Naive thymus-derived CD4-positive, alpha-beta T cell (primary cell): ENCODE measurements around the gene CNPPD1. TPM values are rescaled to one million over a fixed set of nuclear protein-coding genes. Genes with fewer than 3 reads are reported as not detected.
A peak's percentile ranks its signal among the peaks of the same experiment; 100 is the strongest.

Experiments
- ATAC-seq: fragments of 150-1000 bp; cut with Tn5 transposase; 2 replicates; pipeline ENCODE4 v1.10.0; 2021; ENCODE audit warnings: mild to moderate bottlenecking, moderate library complexity
- CTCF ChIA-PET: fragments of 350-600 bp; sonication (Branson Sonifier 250); formaldehyde crosslinking; loops from one replicate; lab custom pipeline; 2021; ENCODE audit warnings: antibody characterized with exemption; lab: Charles Lee
- POLR2A ChIA-PET: fragments of 350-600 bp; sonication (Branson Sonifier 250); formaldehyde crosslinking; loops from one replicate; lab custom pipeline; 2021; ENCODE audit warnings: antibody characterized with exemption, inconsistent platforms; lab: Charles Lee
- DNase-seq, 9 donors: peaks; one replicate each; pipeline versions ENCODE4 v3.0.0 to v3.0.0-alpha.2; 2020 to 2022; ENCODE audit warnings: mixed read lengths in 1 of 9
- H3K27ac ChIP-seq: one replicate; pipeline ENCODE4 v1.7.0; 2013; ENCODE audit warnings: mild to moderate bottlenecking, low read depth, low read length, moderate library complexity
- H3K27me3 ChIP-seq, 2 donors: one replicate each; pipeline ENCODE4 v1.7.0; 2013; ENCODE audit warnings: low read length in 2 of 2, mild to moderate bottlenecking in 2 of 2, moderate library complexity in 2 of 2; ENCODE audit not compliant: control insufficient read depth in 2 of 2, insufficient read depth in 2 of 2
- H3K36me3 ChIP-seq, 3 experiments: 1 replicate in 2 of 3; 2 replicates in 1 of 3; pipeline ENCODE4 v1.7.0; 2013; ENCODE audit warnings: low read length in 3 of 3, mild to moderate bottlenecking in 3 of 3, moderate library complexity in 1 of 3; ENCODE audit not compliant: insufficient read depth in 3 of 3, control insufficient read depth in 2 of 3
- H3K4me1 ChIP-seq, 2 donors: one replicate each; pipeline ENCODE4 v1.7.0; 2013; ENCODE audit warnings: low read length in 2 of 2, mild to moderate bottlenecking in 2 of 2, moderate library complexity in 1 of 2; ENCODE audit not compliant: control insufficient read depth in 2 of 2, insufficient read depth in 2 of 2
- H3K4me3 ChIP-seq: 2 replicates; pipeline ENCODE4 v1.7.0; 2013; ENCODE audit warnings: mild to moderate bottlenecking, low read length
- H3K9me3 ChIP-seq, 3 experiments: 1 replicate in 2 of 3; 2 replicates in 1 of 3; pipeline ENCODE4 v1.7.0; 2013; ENCODE audit warnings: low read length in 3 of 3; ENCODE audit not compliant: control insufficient read depth in 2 of 3
- H3K27ac Mint-ChIP-seq, 9 donors: one replicate each; pipeline ENCODE4 v1.8.0; 2020 to 2022; ENCODE audit warnings: mixed read lengths in 9 of 9, mild to moderate bottlenecking in 8 of 9, moderate library complexity in 5 of 9, inconsistent platforms in 2 of 9
- H3K27me3 Mint-ChIP-seq, 5 donors: one replicate each; pipeline ENCODE4 v1.8.0; 2021 to 2022; ENCODE audit warnings: mixed read lengths in 5 of 5, mild to moderate bottlenecking in 1 of 5
- H3K36me3 Mint-ChIP-seq, 5 donors: one replicate each; pipeline ENCODE4 v1.8.0; 2020 to 2022; ENCODE audit warnings: mixed read lengths in 5 of 5, mild to moderate bottlenecking in 3 of 5, inconsistent platforms in 1 of 5
- H3K4me1 Mint-ChIP-seq, 7 donors: one replicate each; pipeline ENCODE4 v1.8.0; 2020 to 2022; ENCODE audit warnings: mixed read lengths in 7 of 7, mild to moderate bottlenecking in 3 of 7, inconsistent platforms in 1 of 7
- H3K4me3 Mint-ChIP-seq, 10 donors: one replicate each; pipeline ENCODE4 v1.8.0; 2020 to 2022; ENCODE audit warnings: mild to moderate bottlenecking in 10 of 10, mixed read lengths in 10 of 10, moderate library complexity in 6 of 10, inconsistent platforms in 2 of 10
- H3K9me3 Mint-ChIP-seq, 11 donors: one replicate each; pipeline ENCODE4 v1.8.0; 2020 to 2022; ENCODE audit warnings: mixed read lengths in 11 of 11, mild to moderate bottlenecking in 4 of 11, inconsistent platforms in 1 of 11, moderate library complexity in 1 of 11
- intact Hi-C, 2 donors: fragments of 100-400 bp; cut with micrococcal nuclease; formaldehyde crosslinking; loops; one replicate each; pipeline ENCODE4 v1.15.1; 2023
- polyA plus RNA-seq, 2 donors: library from polyadenylated mRNA; unstranded; fragments of 300-500 nt; fragmentation: Illumina TruSeq; gene quantifications; one replicate each; pipeline ENCODE4 v1.2.3, GENCODE V29; 2021
- total RNA-seq, 6 experiments: library from RNA in 5 of 6; stranded (reverse) in 5 of 6; gene quantifications; 1 replicate in 5 of 6; 2 replicates in 1 of 6; pipeline ENCODE4 v1.2.3 and lab custom pipeline; 2021 to 2026

Gene CNPPD1
- total and polyA plus RNA-seq, 7 experiments from 2014 or later, result 48.2 to 77.6 (median 64.5) TPM

GRCh38 chr2:219179601-219180465, 3.1 kb upstream of the CNPPD1 start:
- Mint-ChIP-seq H3K27me3 (no peaks in the 10 kb centered on the region), H3K4me3 (peak overlapping the region; percentile 85 to 99 (median 94)), H3K4me1 (peaks cover 45 to 72% (median 69%) of the 10 kb centered on the region in 7 donors), H3K9me3 (peaks cover 0 to 1% (median 0%) of the 10 kb centered on the region in 11 donors), H3K36me3 (peaks cover 0 to 32% (median 4%) of the 10 kb centered on the region in 5 donors), H3K27ac (peak overlapping the region in 8 of 9 donors; percentile 86 to 97 (median 90))
- peak in 1 of 9 donors; percentile 17 for DNase-seq
- ChIA-PET POLR2A (interaction anchor here (0.6 to 5.4 kb wide), 11 partner anchors 8 to 115 kb away, joined by 3 to 47 read pairs (median 5); partner anchors contain the start of genes GLB1L, STK16 and ZFAND2B), CTCF (interaction anchor here (1.0 to 1.7 kb wide), 2 partner anchors 27 to 75 kb away, joined by 4 to 13 read pairs; partner anchors contain the start of gene ZFAND2B)
- intact Hi-C loops, result loop anchor here (5.0 kb wide), 4 partner anchors 317 to 963 kb away; partner anchors contain the start of genes GMPPA (in 2 of the 2), AAMP (in 1 of the 2), ARPC2 (in 1 of the 2) and PNKD (in 1 of the 2)
- Histone ChIP-seq H3K4me3 (no peak overlapping the region), H3K27me3 (no peaks in the 10 kb centered on the region), H3K36me3 (peaks cover 24 to 53% (median 36%) of the 10 kb centered on the region in 3 experiments), H3K27ac (peak overlapping the region; percentile 96), H3K9me3 (no peaks in the 10 kb centered on the region), H3K4me1 (peaks cover 37 to 40% of the 10 kb centered on the region in 2 donors)
- no peak for ATAC-seq

GRCh38 chr2:219178377-219179175, 1.9 kb upstream of the CNPPD1 start:
- peak overlapping the region; percentile 85 to 97 (median 90) for H3K27ac Mint-ChIP-seq
- POLR2A ChIA-PET, result interaction anchor here (1.0 to 5.4 kb wide), 7 partner anchors 15 to 209 kb away, joined by 4 to 47 read pairs (median 14); partner anchors contain the start of genes DNPEP and ZFAND2B

GRCh38 chr2:219177552-219178376, 1.0 kb upstream of the CNPPD1 start, which contains the start of gene RETREG2:
RETREG2 (plus strand) TSS chr2:219178275; CDS start chr2:219178353, 78 bp downstream.
- peak within 1 kb of the TSS; percentile 97 for H3K4me3 ChIP-seq
- Mint-ChIP-seq H3K4me1 (peaks cover 48 to 80% (median 69%) of the 10 kb centered on the region in 7 donors), H3K27ac (peak within 1 kb of the TSS; percentile 97 to 100 (median 99)), H3K9me3 (peaks cover 0 to 3% (median 0%) of the 10 kb centered on the region in 11 donors), H3K27me3 (no peaks in the 10 kb centered on the region), H3K4me3 (peak within 1 kb of the TSS; percentile 90 to 99 (median 96)), H3K36me3 (peaks cover 6 to 26% (median 13%) of the 10 kb centered on the region in 5 donors)
- DNase-seq (peak; percentile 79 to 86 (median 83)), ATAC-seq (peak; percentile 73)
- H3K27me3 ChIP-seq, result no peaks in the 10 kb centered on the region
- ChIA-PET CTCF (interaction anchor here (0.6 to 7.2 kb wide), 3 partner anchors 30 to 74 kb away, joined by 3 to 54 read pairs (median 5); partner anchors contain the start of gene ZFAND2B), POLR2A (interaction anchor here (0.6 to 10.4 kb wide), 14 partner anchors 9 to 210 kb away, joined by 4 to 343 read pairs (median 18); partner anchors contain the start of genes ABCB6, ANKZF1, ATG9A and DNAJB2)
- peak within 1 kb of the TSS; percentile 96 for H3K27ac ChIP-seq
- peaks cover 44 to 47% of the 10 kb centered on the region in 2 donors for H3K4me1 ChIP-seq
- peaks cover 21 to 54% (median 32%) of the 10 kb centered on the region in 3 experiments for H3K36me3 ChIP-seq
- H3K9me3 ChIP-seq, result no peaks in the 10 kb centered on the region
- intact Hi-C loops, result loop anchor here (1.0 to 5.0 kb wide), 23 partner anchors 17 to 960 kb away; partner anchors contain the start of genes ANKZF1 (in 2 of the 2), ATG9A (in 2 of the 2), CHPF (in 2 of the 2) and DNAJB2 (in 2 of the 2)

More at GRCh38 chr2:219178377-219179175, 1.9 kb upstream of the CNPPD1 start:
- H3K9me3 ChIP-seq, result no peaks in the 10 kb centered on the region
- Mint-ChIP-seq H3K4me1 (peaks cover 55 to 81% (median 75%) of the 10 kb centered on the region in 7 donors), H3K36me3 (peaks cover 6 to 33% (median 13%) of the 10 kb centered on the region in 5 donors), H3K4me3 (peak overlapping the region; percentile 85 to 99 (median 94)), H3K27me3 (no peaks in the 10 kb centered on the region), H3K9me3 (peaks cover 0 to 1% (median 0%) of the 10 kb centered on the region in 11 donors)
- peaks cover 26 to 56% (median 40%) of the 10 kb centered on the region in 3 experiments for H3K36me3 ChIP-seq
- H3K4me3 ChIP-seq, result peak overlapping the region; percentile 97
- ATAC-seq, result peak; percentile 0
- peak in 6 of 9 donors; percentile 29 to 53 (median 52) for DNase-seq
- peak overlapping the region; percentile 96 for H3K27ac ChIP-seq
- CTCF ChIA-PET, result interaction anchor here (1.0 kb wide), 1 partner anchor 76 kb away, joined by 4 read pairs; no protein-coding TSS in a partner anchor
- peaks cover 44 to 48% of the 10 kb centered on the region in 2 donors for H3K4me1 ChIP-seq
- no peaks in the 10 kb centered on the region for H3K27me3 ChIP-seq
- intact Hi-C loops, result loop anchor here (1.0 to 5.0 kb wide), 9 partner anchors 28 to 961 kb away; partner anchors contain the start of genes GMPPA (in 2 of the 2), AAMP (in 1 of the 2), ABCB6 (in 1 of the 2) and ARPC2 (in 1 of the 2)

GRCh38 chr2:219175928-219176817, 552 bp downstream of the CNPPD1 start:
- peak overlapping the region; percentile 96 for H3K27ac ChIP-seq
- H3K4me1 Mint-ChIP-seq, result peaks cover 44 to 71% (median 64%) of the 10 kb centered on the region in 7 donors
- H3K36me3 ChIP-seq, result peaks cover 17 to 54% (median 26%) of the 10 kb centered on the region in 3 experiments
- H3K4me3 ChIP-seq, result peak overlapping the region; percentile 97
- peaks cover 0 to 3% (median 0%) of the 10 kb centered on the region in 11 donors for H3K9me3 Mint-ChIP-seq
- peaks cover 9 to 22% (median 12%) of the 10 kb centered on the region in 5 donors for H3K36me3 Mint-ChIP-seq
- no peaks in the 10 kb centered on the region for H3K27me3 ChIP-seq
- ATAC-seq, result peak; percentile 15
- ChIA-PET POLR2A (interaction anchor here (0.5 to 10.4 kb wide), 32 partner anchors 9 to 934 kb away, joined by 3 to 343 read pairs (median 4); partner anchors contain the start of genes ABCB6, ANKZF1, ATG9A and DNAJB2), CTCF (interaction anchor here (0.7 to 7.2 kb wide), 14 partner anchors 15 to 119 kb away, joined by 3 to 54 read pairs (median 4); partner anchors contain the start of genes DNAJB2, NHEJ1 and ZFAND2B)
- H3K27ac Mint-ChIP-seq, result peak overlapping the region; percentile 86 to 100 (median 90)
- H3K27me3 Mint-ChIP-seq, result no peaks in the 10 kb centered on the region
- H3K9me3 ChIP-seq, result no peaks in the 10 kb centered on the region
- peaks cover 39 to 41% of the 10 kb centered on the region in 2 donors for H3K4me1 ChIP-seq
- DNase-seq, result peak in 4 of 9 donors; percentile 8 to 22 (median 15)
- peak overlapping the region; percentile 85 to 99 (median 96) for H3K4me3 Mint-ChIP-seq
- intact Hi-C loops, result loop anchor here (2.0 to 5.0 kb wide), 7 partner anchors 283 to 959 kb away; partner anchors contain the start of genes CHPF (in 2 of the 2), GMPPA (in 2 of the 2), AAMP (in 1 of the 2) and ARPC2 (in 1 of the 2)
